Neural cell (in vitro differentiated cells): Measurements from ENCODE around the gene MSI2. TPM values are rescaled to one million over a fixed set of nuclear protein-coding genes. Genes with fewer than 3 reads are reported as not detected.
A peak's percentile ranks its signal among the peaks of the same experiment; 100 is the strongest.

Experiments
- H2AFZ ChIP-seq: fragments of 200-600, 300-800 bp; sonication (generic), shearing (Covaris generic); 2 replicates; pipeline ENCODE4 v1.6.0; 2014; ENCODE audit warnings: low read depth, mild to moderate bottlenecking, antibody characterized with exemption, low read length, moderate library complexity
- H3F3A ChIP-seq: fragments of 200-600 bp; shearing (Covaris generic); 2 replicates; pipeline ENCODE4 v1.6.1; 2016; ENCODE audit warnings: mild to moderate bottlenecking, moderate library complexity, mixed read lengths, antibody characterized with exemption, low read length; ENCODE audit not compliant: insufficient read depth, poor library complexity, severe bottlenecking
- H3K27ac ChIP-seq: fragments of 200-600, 300-800 bp; sonication (generic), shearing (Covaris generic); 2 replicates; pipeline ENCODE4 v1.5.1; 2014; ENCODE audit warnings: mild to moderate bottlenecking, low read length, moderate library complexity
- H3K27me3 ChIP-seq: fragments of 300-800, 200-600 bp; sonication (generic), shearing (Covaris generic); 2 replicates; pipeline ENCODE4 v1.6.0; 2014; ENCODE audit warnings: mild to moderate bottlenecking, low read depth, low read length, moderate library complexity; ENCODE audit not compliant: insufficient read depth
- H3K36me3 ChIP-seq: fragments of 300-800, 200-600 bp; sonication (generic), shearing (Covaris generic); 2 replicates; pipeline ENCODE4 v1.5.1; 2014; ENCODE audit warnings: mild to moderate bottlenecking, antibody characterized with exemption, low read length, moderate library complexity; ENCODE audit not compliant: insufficient read depth
- H3K4me2 ChIP-seq: fragments of 300-800, 200-600 bp; sonication (generic), shearing (Covaris generic); 2 replicates; pipeline ENCODE4 v1.6.0; 2014; ENCODE audit warnings: mild to moderate bottlenecking, low read length
- H3K4me3 ChIP-seq: fragments of 300-800, 200-600 bp; sonication (generic), shearing (Covaris generic); 2 replicates; pipeline ENCODE4 v1.5.1; 2014; ENCODE audit warnings: mild to moderate bottlenecking, low read length, moderate library complexity
- H3K79me2 ChIP-seq: fragments of 200-600 bp; shearing (Covaris generic); replicated peaks from 2 replicates; pipeline ENCODE4 v1.6.0; 2014; ENCODE audit warnings: mild to moderate bottlenecking, low read length, moderate library complexity; ENCODE audit not compliant: insufficient read depth
- H3K9ac ChIP-seq: fragments of 300-800, 200-600 bp; sonication (generic), shearing (Covaris generic); 2 replicates; pipeline ENCODE4 v1.6.1; 2016; ENCODE audit warnings: mild to moderate bottlenecking, low read length, mixed read lengths
- H3K9me2 ChIP-seq: fragments of 200-600 bp; shearing (Covaris generic); 2 replicates; pipeline ENCODE4 v1.6.1; 2016; ENCODE audit warnings: mild to moderate bottlenecking, low read length, mixed read lengths; ENCODE audit not compliant: insufficient read depth
- H3K9me3 ChIP-seq: fragments of 200-600, 300-800 bp; sonication (generic), shearing (Covaris generic); 2 replicates; pipeline ENCODE4 v1.6.1; 2016; ENCODE audit warnings: mild to moderate bottlenecking, mixed run types, low read length, moderate library complexity, mixed read lengths
- H4K20me1 ChIP-seq: fragments of 200-600 bp; shearing (Covaris generic); 2 replicates; pipeline ENCODE4 v1.6.1; 2016; ENCODE audit warnings: mild to moderate bottlenecking, mixed run types; ENCODE audit not compliant: insufficient read depth
- EP300 ChIP-seq: fragments of 450-650 bp; conservative IDR thresholded peaks from 2 replicates; pipeline ENCODE4 v1.6.1; 2014; ENCODE audit warnings: antibody characterized with exemption, mild to moderate bottlenecking, moderate library complexity; ENCODE audit not compliant: poor library complexity, severe bottlenecking
- EZH2 ChIP-seq: fragments of 200-600, 300-800 bp; shearing (Covaris generic), sonication (generic); IDR thresholded peaks from 2 replicates; pipeline ENCODE4 v1.6.1; 2014; ENCODE audit warnings: antibody characterized with exemption, low read length, borderline replicate concordance, mild to moderate bottlenecking; ENCODE audit not compliant: insufficient read depth, poor library complexity, severe bottlenecking
- MXI1 ChIP-seq: fragments of 450-650 bp; conservative IDR thresholded peaks from 2 replicates; pipeline ENCODE4 v1.6.1; 2014; ENCODE audit warnings: antibody characterized with exemption, mild to moderate bottlenecking; ENCODE audit not compliant: poor library complexity, severe bottlenecking
- POLR2AphosphoS5 ChIP-seq: IDR thresholded peaks from 2 replicates; pipeline ENCODE4 v1.6.1; 2012
- RAD21 ChIP-seq: fragments of 450-650 bp; conservative IDR thresholded peaks from 2 replicates; pipeline ENCODE4 v1.6.1; 2014; ENCODE audit warnings: antibody characterized with exemption, mild to moderate bottlenecking, moderate library complexity
- REST ChIP-seq: IDR thresholded peaks from 2 replicates; pipeline ENCODE4 v1.6.1; 2012; ENCODE audit warnings: borderline replicate concordance
- SMC3 ChIP-seq: fragments of 450-650 bp; conservative IDR thresholded peaks from 2 replicates; pipeline ENCODE4 v1.6.1; 2014; ENCODE audit warnings: antibody characterized with exemption, mild to moderate bottlenecking, moderate library complexity; ENCODE audit not compliant: poor library complexity
- TAF1 ChIP-seq: IDR thresholded peaks from 2 replicates; pipeline ENCODE4 v1.6.1; 2012; ENCODE audit warnings: low read depth
- polyA plus RNA-seq: library from polyadenylated mRNA; depleted of rRNA; stranded (reverse); fragments of >200 nt; gene quantifications from 2 replicates; pipeline ENCODE4 v1.2.3, GENCODE V29; 2014

The MSI2 gene
- polyA plus RNA-seq, 1 donor from 2014 or later: 61.4 TPM

- H3K9me2 ChIP-seq: no peaks in the 10 kb centered on the region
- no peaks in the 10 kb centered on the region for H4K20me1 ChIP-seq
- H3F3A ChIP-seq: no peaks in the 10 kb centered on the region
- peak overlapping the region; percentile 74 for H3K9ac ChIP-seq
- TF ChIP-seq POLR2AphosphoS5: peak; percentile 4
- no peak for TF ChIP-seq RAD21
- peak overlapping the region; percentile 62 for H3K4me2 ChIP-seq
- no peaks in the 10 kb centered on the region for H3K36me3 ChIP-seq
- H2AFZ ChIP-seq: peak overlapping the region; percentile 37
- H3K27me3 ChIP-seq: no peaks in the 10 kb centered on the region
- H3K9me3 ChIP-seq: no peaks in the 10 kb centered on the region
- peaks cover 47% of the 10 kb centered on the region for H3K79me2 ChIP-seq
- H3K4me3 ChIP-seq: peak overlapping the region; percentile 71
- H3K27ac ChIP-seq: peak overlapping the region; percentile 58
These were observed 387 bp downstream of the MSI2 start for GRCh38 chr17:57256708-57257112.

- H3K9me2 ChIP-seq: no peaks in the 10 kb centered on the region
- no peaks in the 10 kb centered on the region for H3K9me3 ChIP-seq
- H3K4me3 ChIP-seq: peak overlapping the region; percentile 71
- H3K4me2 ChIP-seq: peak overlapping the region; percentile 62
- peak overlapping the region; percentile 37 for H2AFZ ChIP-seq
- no peaks in the 10 kb centered on the region for H4K20me1 ChIP-seq
- H3K27ac ChIP-seq: peak overlapping the region; percentile 58
- no peaks in the 10 kb centered on the region for H3F3A ChIP-seq
- peak overlapping the region; percentile 74 for H3K9ac ChIP-seq
- peak; percentile 22 for TF ChIP-seq MXI1
- no peak for TF ChIP-seq POLR2AphosphoS5
- no peaks in the 10 kb centered on the region for H3K36me3 ChIP-seq
- H3K27me3 ChIP-seq: no peaks in the 10 kb centered on the region
- H3K79me2 ChIP-seq: peaks cover 54% of the 10 kb centered on the region
These were observed 1.0 kb downstream of the MSI2 start for GRCh38 chr17:57257195-57257894.

- Histone ChIP-seq H3K79me2 (peaks cover 62% of the 10 kb centered on the region), H3K27me3 (no peaks in the 10 kb centered on the region), H3K4me2 (peak overlapping the region; percentile 62), H3K9me3 (no peaks in the 10 kb centered on the region), H3K36me3 (no peaks in the 10 kb centered on the region), H3F3A (no peaks in the 10 kb centered on the region), H2AFZ (no peak overlapping the region), H3K9me2 (no peaks in the 10 kb centered on the region), H3K27ac (peak overlapping the region; percentile 58), H4K20me1 (no peaks in the 10 kb centered on the region), H3K4me3 (peak overlapping the region; percentile 71), H3K9ac (peak overlapping the region; percentile 74)
- peak; percentile 51 for TF ChIP-seq MXI1
- TF ChIP-seq RAD21: peak; percentile 27
- no peak for TF ChIP-seq TAF1
These were observed 1.9 kb downstream of the MSI2 start for GRCh38 chr17:57257895-57258851.

GRCh38 chr17:57259306-57259705, 3.0 kb downstream of the MSI2 start:
- no peaks in the 10 kb centered on the region for H4K20me1 ChIP-seq
- no peak overlapping the region for H2AFZ ChIP-seq
- H3K4me3 ChIP-seq: peak overlapping the region; percentile 71
- no peaks in the 10 kb centered on the region for H3F3A ChIP-seq
- H3K27me3 ChIP-seq: no peaks in the 10 kb centered on the region
- no peaks in the 10 kb centered on the region for H3K9me3 ChIP-seq
- H3K27ac ChIP-seq: no peak overlapping the region
- peaks cover 8% of the 10 kb centered on the region for H3K36me3 ChIP-seq
- H3K4me2 ChIP-seq: peak overlapping the region; percentile 62
- TF ChIP-seq EZH2: no peak
- no peak for TF ChIP-seq EP300
- no peak for TF ChIP-seq RAD21
- TF ChIP-seq POLR2AphosphoS5: no peak
- no peak for TF ChIP-seq MXI1
- no peak for TF ChIP-seq SMC3
- no peak for TF ChIP-seq TAF1
- TF ChIP-seq REST: no peak
- H3K9me2 ChIP-seq: no peaks in the 10 kb centered on the region
- H3K9ac ChIP-seq: peak overlapping the region; percentile 74
- H3K79me2 ChIP-seq: peaks cover 73% of the 10 kb centered on the region
